Lower lobe of right lung (tissue), 2 donors: ENCODE measurements around the gene TCL1B. TPM values are rescaled to one million over a fixed set of nuclear protein-coding genes. Genes with fewer than 3 reads are reported as not detected.

Experiments used
- ATAC-seq, 2 donors: fragments of 200-7000 bp; cut with Tn5 transposase; one replicate each; pipeline ENCODE4 v1.9.1; 2020 to 2022; ENCODE audit warnings: mild to moderate bottlenecking in 2 of 2, moderate library complexity in 2 of 2
- DNase-seq: peaks from one replicate; pipeline ENCODE4 v3.0.0-alpha.2; 2020
- H3K27ac ChIP-seq: fragments of 200-600 bp; one replicate; pipeline ENCODE4 v1.8.0; 2022
- H3K27me3 ChIP-seq: fragments of 200-600 bp; one replicate; pipeline ENCODE4 v1.8.0; 2022; ENCODE audit warnings: low read depth
- H3K36me3 ChIP-seq: fragments of 200-600 bp; one replicate; pipeline ENCODE4 v1.8.0; 2022; ENCODE audit warnings: mild to moderate bottlenecking
- H3K4me1 ChIP-seq: fragments of 200-600 bp; one replicate; pipeline ENCODE4 v1.8.0; 2022
- H3K4me3 ChIP-seq: fragments of 200-600 bp; one replicate; pipeline ENCODE4 v1.8.0; 2022; ENCODE audit warnings: mild to moderate bottlenecking
- H3K9me3 ChIP-seq: fragments of 200-600 bp; one replicate; pipeline ENCODE4 v1.8.0; 2022
- intact Hi-C: fragments of 100-400 bp; cut with DNase I; formaldehyde crosslinking; loops from one replicate; pipeline ENCODE4 v1.11.0; 2022
- total RNA-seq: library from RNA; stranded (reverse); fragmentation: NEBNext Ultra II Directional; extraction: Animal tissue kit (Norgen Biotek cat#: 25700); gene quantifications from one replicate; pipeline ENCODE4 v1.2.1, GENCODE V29; 2021
- TF ChIP-seq, protein P1 (sequence below): fragments of 200-600 bp; IDR thresholded peaks from one replicate; pipeline ENCODE4 v1.8.0; 2022; ENCODE audit warnings: antibody characterized with exemption, mild to moderate bottlenecking
- donor health status: DM: no; HTN: yes; CAD: no; lungs with severe emphysema.

TCL1B gene
- total RNA-seq, 1 donor from 2014 or later = not detected

DNA sequence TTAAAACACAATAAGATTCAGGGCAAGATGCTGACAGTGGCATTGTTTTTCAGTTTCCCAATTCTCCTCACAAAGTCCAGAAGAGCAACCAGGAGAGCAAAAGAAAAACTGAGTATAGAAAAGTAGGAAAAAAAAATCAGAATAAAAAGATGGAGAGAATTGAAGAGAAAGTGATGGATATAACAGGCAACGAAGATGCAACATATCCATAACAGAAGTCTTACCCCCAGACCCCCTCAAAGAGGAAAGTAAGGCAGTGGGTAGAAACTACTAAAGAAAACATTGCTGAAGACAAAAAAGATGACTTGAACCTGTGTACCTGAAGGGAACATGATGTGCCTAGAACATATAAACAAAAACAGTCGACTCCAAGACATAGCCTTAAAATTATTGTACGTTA, 17.1 kb downstream of the TCL1B start:
- TF ChIP-seq, protein P1, sequence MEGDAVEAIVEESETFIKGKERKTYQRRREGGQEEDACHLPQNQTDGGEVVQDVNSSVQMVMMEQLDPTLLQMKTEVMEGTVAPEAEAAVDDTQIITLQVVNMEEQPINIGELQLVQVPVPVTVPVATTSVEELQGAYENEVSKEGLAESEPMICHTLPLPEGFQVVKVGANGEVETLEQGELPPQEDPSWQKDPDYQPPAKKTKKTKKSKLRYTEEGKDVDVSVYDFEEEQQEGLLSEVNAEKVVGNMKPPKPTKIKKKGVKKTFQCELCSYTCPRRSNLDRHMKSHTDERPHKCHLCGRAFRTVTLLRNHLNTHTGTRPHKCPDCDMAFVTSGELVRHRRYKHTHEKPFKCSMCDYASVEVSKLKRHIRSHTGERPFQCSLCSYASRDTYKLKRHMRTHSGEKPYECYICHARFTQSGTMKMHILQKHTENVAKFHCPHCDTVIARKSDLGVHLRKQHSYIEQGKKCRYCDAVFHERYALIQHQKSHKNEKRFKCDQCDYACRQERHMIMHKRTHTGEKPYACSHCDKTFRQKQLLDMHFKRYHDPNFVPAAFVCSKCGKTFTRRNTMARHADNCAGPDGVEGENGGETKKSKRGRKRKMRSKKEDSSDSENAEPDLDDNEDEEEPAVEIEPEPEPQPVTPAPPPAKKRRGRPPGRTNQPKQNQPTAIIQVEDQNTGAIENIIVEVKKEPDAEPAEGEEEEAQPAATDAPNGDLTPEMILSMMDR = no peak
- no peaks in the 10 kb centered on the region for H3K4me1 ChIP-seq
- ATAC-seq (no peak), DNase-seq (no peak)
- intact Hi-C loops = no loop called here
- no peaks in the 10 kb centered on the region for H3K36me3 ChIP-seq
- no peaks in the 10 kb centered on the region for H3K9me3 ChIP-seq
- peaks cover 16% of the 10 kb centered on the region for H3K27me3 ChIP-seq
- H3K27ac ChIP-seq = no peak overlapping the region
- H3K4me3 ChIP-seq = no peak overlapping the region

DNA sequence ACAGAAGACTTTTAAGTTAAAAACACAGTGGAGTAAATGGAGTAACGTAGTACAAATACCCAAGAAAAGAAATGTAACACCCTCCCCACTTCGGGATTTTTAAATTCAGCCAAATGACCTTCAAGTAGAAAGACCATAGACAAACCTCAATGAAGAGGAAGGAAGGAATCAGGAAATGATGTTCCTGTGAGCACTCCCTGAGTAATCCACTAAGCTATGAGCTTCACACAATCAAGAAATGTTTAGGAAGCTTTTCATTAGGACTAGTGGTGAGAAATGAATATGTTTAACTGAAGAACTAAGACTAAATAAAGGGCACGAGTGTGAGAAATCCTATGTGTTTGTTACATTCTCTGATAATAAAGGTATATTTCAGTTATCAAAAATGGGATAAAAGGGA, 17.6 kb downstream of the TCL1B start:
- TF ChIP-seq, protein P1 = no peak
- Histone ChIP-seq H3K27me3 (peaks cover 16% of the 10 kb centered on the region), H3K4me3 (no peak overlapping the region), H3K9me3 (no peaks in the 10 kb centered on the region), H3K27ac (no peak overlapping the region), H3K4me1 (no peaks in the 10 kb centered on the region), H3K36me3 (no peaks in the 10 kb centered on the region)
- DNase-seq (no peak), ATAC-seq (no peak)
- intact Hi-C loops = no loop called here

DNA sequence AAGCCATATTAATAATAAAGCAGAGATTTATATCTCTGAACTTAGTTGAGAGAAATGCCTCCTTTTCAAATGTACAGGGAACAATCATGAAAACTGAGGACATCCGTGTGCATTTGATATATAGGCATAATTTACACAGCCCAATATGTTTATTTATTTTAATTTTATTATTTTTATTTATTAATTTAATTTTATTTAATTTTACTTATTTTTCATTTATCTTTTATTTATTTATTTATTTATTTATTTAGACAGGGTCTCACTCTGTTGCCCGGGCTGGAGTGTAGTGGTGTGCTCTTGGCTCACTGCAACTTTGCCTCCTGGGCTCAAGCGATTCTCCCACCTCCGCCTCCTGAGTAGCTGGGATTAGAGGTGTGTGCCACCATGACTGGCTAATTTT, 19.3 kb downstream of the TCL1B start:
- no peaks in the 10 kb centered on the region for H3K9me3 ChIP-seq
- intact Hi-C loops = no loop called here
- TF ChIP-seq, protein P1 = no peak
- H3K27me3 ChIP-seq = peaks cover 16% of the 10 kb centered on the region
- H3K4me3 ChIP-seq = no peak overlapping the region
- H3K4me1 ChIP-seq = no peaks in the 10 kb centered on the region
- no peak overlapping the region for H3K27ac ChIP-seq
- DNase-seq (no peak), ATAC-seq (no peak)
- H3K36me3 ChIP-seq = no peaks in the 10 kb centered on the region

DNA sequence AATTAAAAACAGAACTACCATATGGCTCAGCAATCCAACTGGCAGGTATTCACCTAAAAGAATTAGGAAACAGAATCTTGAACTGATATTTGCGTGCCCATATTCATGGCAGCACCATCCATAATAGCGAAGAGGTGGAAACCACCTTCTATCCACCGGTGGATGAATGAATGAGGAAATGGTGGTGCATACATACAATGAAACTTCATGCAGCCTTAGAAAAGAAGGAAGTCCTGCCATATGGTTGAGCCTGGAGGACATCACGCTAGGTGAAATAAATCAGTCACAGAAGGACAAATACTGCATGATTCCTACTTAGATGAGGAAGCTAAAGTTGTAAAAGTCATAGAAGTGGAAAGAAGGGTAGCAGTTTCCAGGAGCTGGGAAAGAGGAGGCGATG, 21.1 kb downstream of the TCL1B start:
- DNase-seq (no peak), ATAC-seq (no peak)
- no peaks in the 10 kb centered on the region for H3K36me3 ChIP-seq
- no peaks in the 10 kb centered on the region for H3K9me3 ChIP-seq
- TF ChIP-seq, protein P1 = no peak
- intact Hi-C loops = no loop called here
- H3K4me1 ChIP-seq = no peaks in the 10 kb centered on the region
- H3K4me3 ChIP-seq = no peak overlapping the region
- no peaks in the 10 kb centered on the region for H3K27me3 ChIP-seq
- H3K27ac ChIP-seq = no peak overlapping the region

DNA sequence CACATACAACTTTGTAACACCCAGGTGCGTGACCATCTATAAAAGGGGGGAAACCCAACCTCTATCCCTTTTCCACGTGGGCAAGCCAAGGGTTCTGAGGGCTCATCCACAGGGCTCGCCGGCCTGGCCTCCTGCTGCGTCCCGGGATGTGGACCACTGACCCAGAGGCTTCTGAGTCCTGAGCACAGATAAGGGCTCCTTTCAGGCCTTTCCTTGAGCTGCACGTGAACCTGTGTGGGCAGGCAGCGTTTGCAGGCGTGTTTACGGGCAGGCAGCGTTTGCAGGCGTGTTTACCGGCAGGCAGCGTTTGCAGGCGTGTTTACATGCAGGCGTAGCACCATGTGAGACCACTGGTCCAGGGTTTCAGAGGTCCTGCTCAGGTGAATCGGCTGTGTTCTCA, 23.9 kb downstream of the TCL1B start:
- H3K27ac ChIP-seq = no peak overlapping the region
- peaks cover 13% of the 10 kb centered on the region for H3K27me3 ChIP-seq
- no peak for DNase-seq
- H3K4me1 ChIP-seq = no peaks in the 10 kb centered on the region
- no peak overlapping the region for H3K4me3 ChIP-seq
- ATAC-seq = no peak
- TF ChIP-seq, protein P1 = no peak
- H3K36me3 ChIP-seq = no peaks in the 10 kb centered on the region
- H3K9me3 ChIP-seq = no peaks in the 10 kb centered on the region
- intact Hi-C loops = no loop called here
